GM19193 (cell line): ENCODE measurements around the gene KIAA1671.

Source experiments
- POLR2A ChIP-seq: IDR thresholded peaks from 4 replicates; pipeline ENCODE4 v1.6.1; 2011; ENCODE audit not compliant: insufficient read depth, insufficient read length; ENCODE audit errors: extremely low read depth

KIAA1671 gene

DNA sequence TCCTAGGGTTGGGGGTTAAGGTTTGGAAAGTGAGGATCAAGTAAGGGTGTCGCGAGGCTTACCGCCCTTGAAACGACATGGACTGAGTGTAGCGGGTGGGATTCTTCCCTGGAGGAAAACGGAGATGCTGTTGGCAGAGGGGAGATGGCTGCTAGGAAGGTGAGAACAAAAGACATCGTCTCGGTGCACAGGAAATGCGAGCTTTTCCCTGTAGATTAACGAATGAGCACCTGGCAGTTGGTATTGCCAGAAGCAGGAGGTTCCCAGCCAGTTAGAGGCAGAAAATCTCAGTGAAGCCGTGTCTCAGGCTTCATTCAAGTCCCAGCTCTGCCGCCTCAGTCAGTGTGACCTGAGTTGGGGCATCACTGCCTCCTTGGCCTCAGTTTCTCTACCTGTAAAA lies 4.6 kb upstream of the KIAA1671 start:
- no peak for TF ChIP-seq POLR2A

DNA sequence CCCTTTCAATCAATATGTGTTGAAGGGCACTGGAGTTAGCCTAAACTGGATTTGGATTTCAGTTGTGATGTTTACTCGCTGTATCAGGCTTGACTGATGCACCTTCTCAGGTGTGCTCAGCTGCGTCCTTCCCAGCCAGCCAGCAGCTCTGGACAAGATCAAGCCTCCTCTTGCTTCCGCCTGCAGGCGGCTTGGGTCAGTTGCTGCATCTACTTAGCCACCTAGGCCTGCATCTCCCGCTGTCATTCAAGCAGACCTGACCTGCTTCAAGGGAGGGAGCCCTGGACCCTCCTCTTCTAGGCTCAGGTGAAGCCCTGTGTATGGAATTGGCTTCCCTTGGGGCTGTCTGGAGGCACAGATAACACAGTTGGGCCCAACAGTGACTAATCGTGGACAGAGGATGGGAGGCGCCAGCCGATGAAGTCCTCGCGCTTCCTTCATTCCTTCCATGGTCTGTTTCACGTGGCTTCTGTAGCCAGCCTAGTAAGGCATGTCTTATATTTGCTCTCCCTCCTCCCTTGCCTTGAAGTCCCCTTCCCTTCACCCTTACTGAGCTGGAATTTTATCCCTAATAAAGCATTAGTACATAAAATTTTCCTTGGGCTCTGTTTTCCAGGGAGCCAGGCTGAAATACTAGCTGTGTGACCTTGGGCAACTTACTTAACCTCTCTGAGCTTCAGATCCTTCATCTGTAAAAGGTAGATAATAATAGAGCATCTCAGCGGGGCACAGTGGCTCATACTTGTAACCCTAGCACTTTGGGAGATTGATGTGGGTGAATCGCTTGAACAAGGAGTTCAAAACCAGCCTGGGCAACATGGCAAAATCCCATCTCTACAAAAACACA lies 3.9 kb upstream of the KIAA1671 start:
- TF ChIP-seq POLR2A, result no peak

DNA sequence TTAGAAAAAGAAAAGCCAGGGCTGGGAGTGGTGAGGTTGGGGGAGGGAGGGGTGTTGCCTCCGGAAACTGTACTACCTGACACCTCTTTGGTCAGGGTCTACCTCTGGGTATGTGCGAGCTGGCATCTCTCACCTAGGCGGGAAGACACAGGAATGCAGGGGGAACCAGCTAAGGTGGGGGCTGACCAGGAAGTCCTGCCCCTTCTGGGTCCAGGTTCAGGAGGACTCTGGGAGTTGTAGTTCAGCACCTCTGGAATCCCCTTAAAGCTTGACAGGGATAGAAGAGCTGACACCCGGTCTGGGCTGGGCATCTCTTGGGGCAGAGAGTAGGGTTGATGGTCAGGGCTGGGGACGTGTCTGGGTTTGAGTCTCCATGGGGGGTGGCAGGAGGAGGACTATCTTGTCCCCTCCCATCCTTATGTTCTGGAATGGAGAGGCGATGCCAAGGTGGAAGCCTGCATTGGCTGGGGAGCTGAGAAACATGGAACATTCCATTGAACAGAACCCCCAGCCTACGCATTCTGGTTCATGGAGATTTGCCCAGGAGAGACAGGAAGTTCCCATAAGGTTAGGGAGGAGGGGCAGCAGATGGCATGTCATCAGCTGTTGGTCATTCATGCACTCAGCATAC lies 2.1 kb upstream of the KIAA1671 start:
- TF ChIP-seq POLR2A, result no peak

DNA sequence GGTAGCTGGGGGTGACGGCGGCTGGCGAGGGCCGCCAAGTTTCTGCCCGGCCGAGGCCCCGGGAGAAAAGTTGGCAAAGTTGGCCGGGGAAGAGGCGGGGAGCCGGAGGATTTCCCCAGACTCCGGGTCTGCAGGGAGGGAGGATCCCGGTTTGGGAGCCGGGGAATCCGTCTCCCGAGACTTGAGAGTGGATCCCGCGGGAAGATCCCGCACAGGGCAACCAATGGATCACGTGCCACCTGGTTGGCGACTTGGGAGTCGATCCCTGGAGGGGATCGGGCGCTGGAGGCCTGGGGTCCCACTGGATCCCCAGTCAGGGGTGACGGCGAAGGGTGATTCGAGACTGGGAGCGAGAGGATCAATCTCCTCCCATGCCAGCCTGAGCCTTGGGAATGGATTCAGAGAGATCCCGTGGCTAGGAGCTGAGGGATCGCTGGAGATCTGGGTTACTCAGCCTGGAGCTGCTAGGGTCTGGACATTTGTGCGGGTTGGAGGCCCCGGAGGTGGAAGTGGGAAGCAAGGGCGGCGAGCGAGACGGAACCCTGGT lies 394 bp downstream of the KIAA1671 start:
- TF ChIP-seq POLR2A, result no peak

DNA sequence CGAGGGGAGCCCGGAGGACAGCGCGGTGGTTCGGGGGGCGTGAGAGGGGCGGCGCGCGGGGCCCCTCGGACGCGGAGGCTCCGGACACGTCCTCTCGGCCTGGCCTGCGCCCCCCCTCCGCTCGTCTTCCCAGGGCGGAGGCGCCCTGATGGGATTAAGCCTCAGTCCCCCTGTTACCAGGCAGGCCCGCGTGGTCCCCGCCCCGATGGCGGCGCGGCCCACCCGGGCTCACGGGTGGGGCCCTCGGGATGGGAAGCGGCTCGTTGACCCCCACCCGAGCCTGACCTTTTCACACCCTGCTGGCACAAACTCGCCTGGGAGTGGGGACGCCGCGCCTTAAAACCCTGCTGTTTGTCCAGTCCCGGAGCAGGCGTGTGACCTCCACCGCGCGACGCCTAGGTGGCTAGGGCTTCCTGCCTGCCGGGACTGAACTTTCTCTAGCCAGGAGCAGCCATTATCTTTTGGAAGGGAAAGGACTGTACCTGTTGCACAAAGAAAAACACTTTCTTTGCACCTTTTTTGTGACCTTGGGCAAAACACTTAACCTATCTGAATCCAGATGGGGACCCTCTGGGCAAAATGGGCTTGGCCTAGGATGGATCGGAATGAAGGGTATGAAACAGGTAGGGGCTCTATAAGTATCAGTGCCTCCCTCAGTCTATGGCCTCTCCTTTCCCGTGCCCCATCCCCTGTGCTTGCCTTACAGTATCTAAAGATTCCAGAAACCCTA lies 1.0 kb downstream of the KIAA1671 start:
- no peak for TF ChIP-seq POLR2A

DNA sequence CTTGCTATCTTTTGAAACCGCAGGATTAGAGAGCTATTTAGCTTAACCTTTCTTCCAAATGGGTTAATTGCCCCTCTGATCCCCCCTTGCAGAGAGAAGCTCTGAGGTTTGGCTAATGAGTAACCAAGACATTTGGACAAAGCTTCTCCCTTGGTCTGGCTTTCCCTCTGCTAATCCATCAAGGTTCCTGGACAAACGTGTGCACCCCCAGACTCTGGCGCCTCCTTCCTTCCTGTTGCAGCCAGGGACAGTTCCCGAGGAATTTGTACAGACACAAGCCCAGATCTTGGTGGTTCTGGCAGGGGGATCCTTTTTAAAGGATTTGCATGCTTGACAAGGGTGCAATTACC lies 1.6 kb downstream of the KIAA1671 start:
- TF ChIP-seq POLR2A, result no peak

DNA sequence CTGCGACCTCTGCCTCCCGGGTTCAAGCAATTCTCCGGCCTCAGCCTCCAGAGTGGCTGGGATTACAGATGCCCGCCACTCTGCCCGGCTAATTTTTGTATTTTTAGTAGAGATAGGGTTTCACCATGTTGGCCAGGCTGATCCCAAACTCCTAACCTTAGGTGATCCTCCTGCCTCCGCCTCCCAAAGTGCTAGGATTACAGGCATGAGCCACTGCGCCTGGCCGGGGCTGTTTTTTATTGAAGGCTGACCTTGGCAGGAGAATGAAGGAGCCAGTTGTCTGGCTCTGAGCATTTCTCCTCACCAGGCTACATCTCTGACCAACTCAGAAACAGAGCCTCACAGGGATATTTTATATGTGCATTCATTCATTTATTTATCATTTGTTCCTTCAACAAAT lies 2.3 kb downstream of the KIAA1671 start:
- TF ChIP-seq POLR2A, result no peak

DNA sequence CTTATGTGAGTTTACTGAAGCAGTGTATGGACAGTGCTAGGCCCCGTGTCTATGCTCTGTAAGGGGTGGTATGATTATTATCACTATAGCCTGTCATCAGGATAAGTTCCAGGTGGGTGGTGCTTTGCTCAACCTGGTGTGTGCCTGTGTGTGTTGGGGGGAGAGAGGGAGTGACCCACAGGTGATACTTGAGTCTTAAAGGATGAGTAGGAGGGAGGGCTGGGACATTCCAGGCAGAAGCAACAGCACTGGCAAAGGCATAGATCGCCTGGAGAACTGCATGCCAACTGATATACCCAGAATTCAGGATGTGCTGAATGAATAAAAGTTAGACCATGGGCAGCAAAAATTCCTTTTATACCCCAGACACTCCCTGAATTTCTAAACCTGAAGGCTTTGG lies 4.5 kb downstream of the KIAA1671 start:
- no peak for TF ChIP-seq POLR2A

DNA sequence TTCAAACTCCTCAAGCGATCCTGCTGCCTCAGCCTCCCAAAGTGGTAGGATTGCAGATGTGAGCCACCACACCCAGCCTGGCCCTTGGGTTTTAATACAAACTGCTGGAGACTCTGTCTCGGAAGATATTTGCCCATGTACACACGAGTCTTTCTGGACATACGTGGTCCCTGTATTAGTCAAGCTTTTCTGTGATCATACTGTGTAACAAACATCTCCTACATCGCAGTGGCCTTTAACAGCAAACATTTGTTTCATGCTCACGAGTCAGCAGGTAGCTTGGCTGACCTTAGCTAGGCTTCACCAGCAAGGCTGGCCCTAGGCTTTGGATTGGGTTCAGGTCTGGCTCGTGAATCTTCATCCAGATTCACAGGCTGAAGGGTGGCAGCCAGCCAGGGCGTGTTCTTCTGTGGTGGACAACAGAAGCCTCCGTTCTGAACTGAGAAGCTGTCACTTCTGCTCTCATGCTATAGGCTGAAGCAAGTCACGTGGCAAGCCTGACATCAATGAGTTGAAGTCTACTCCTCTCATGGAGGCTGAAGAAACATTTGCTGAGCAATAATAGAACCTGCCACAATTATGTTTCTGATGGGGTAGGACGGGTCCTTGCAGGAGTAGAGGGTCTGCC lies 8.8 kb downstream of the KIAA1671 start:
- no peak for TF ChIP-seq POLR2A

DNA sequence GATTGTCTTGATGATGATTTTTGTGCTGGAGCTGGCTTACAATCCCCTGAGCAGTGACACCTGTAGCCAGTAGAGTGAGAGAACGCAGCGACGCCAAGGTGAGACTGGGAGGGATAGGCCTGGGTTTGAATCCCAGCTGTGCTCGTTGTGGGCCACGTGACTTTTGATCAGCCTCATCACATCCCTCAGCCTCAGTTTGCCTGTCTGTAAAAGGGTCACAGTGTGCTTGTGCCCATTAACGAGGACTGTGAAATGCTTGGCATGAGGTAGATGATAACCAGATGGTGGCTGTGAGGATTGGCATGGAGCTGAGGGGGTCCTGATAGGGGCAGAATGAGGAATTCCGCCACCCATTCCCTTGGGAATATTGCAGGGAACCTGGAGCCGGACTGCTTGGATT lies 9.6 kb downstream of the KIAA1671 start:
- no peak for TF ChIP-seq POLR2A

DNA sequence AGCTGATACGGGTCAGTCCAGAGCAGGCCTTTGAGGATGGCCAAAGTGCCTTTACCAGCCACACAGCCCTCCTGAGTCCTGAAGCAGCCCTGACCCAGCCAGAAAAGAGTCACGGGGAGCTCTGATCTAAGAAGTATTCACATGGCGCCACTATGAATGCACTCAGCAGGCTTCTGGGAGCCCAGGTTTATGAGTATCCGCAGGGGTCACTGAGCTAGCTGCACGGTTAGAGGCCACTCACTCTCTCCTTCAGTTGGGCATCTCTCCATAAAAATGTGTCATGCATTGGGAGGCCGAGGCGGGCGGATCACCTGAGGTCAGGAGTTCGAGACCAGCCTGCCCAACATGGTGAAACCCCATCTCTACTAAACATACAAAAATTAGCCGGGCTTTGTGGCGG lies 10.3 kb downstream of the KIAA1671 start:
- TF ChIP-seq POLR2A, result no peak

DNA sequence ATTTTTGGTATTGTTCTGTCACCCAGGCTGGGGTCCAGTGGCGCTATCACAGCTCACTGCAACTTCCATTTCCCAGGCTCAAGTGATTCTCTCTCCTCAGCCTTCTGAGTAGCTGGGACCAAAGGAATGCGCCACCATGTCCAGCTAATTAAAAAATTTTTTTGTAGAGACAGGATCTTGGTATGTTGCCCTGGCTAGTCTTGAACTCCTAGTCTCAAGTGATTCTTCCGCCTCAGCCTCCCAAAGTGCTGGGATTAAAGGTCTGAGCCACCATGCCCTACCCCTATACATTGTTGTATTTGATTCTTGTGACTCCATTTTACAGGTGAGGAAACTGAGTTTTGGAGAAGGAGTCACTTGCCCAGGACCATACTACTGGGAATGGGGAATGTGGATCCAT lies 11.9 kb downstream of the KIAA1671 start:
- TF ChIP-seq POLR2A, result no peak

DNA sequence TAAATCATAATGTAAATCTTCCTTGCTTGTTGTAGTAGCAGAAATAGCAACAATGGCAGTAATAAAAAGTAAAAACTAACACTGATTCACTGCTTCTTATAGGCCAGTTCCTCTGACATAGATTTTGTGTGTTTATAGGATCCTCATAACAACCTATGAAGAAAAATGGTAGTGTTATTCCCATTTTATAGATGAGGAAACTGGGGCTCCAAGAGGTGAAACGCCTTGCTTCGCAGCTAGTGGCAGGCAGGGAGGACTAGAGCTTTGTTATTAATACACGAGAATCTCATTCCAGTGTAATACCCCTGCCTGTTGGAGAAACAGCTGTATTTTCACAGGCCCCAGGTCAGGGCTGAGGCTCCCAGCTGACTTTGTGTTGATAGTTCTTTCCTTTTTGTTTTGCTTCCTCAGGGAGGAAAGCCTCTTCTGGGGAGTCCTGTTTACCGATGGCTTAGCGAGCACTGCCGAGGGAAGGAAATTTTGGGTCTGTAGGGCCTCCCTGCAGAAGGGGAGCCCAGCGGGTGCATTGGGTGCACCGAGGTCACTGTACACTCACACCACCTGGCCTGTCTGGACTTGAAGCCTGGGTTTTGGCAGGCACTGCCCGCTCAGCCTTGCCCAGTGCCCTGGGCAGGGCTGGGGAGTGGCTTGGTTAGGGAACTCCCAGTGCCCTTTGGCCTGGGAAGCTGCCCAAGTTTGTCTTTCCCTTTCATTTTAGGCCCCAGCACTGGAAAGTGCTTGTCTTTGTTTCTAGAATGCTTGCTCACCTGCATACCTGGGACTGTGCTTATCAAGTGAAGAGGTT lies 13.5 kb downstream of the KIAA1671 start:
- TF ChIP-seq POLR2A, result no peak

DNA sequence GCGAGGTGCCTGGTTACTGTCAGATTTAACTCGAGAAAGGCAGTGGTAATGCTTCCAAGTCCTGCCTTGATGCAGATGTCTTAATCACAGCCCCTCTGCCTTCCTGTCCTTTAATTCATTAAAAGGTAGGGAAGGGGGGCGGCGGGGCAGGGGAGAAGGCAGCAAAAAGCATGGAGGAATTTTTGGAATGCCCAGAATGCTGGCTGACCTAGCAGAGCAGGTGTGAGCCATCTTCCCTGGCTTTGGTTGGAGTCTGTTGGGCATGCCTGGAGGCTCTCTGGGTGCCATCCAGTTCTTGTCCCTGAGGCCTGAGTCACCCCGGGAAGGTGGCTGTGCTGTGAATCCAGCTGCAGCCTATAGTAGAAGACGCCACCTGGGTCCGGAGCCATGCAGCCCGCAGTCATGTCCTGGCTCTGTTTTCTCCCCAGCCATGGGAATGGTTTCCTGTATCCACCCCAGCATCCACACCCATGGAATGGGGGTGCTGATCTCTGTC lies 15.6 kb downstream of the KIAA1671 start:
- no peak for TF ChIP-seq POLR2A
